Common myeloid progenitor, CD34-positive (primary cell): ENCODE data around the gene SCRN1.

Experiments
- CTCF ChIA-PET: fragments of 350-600 bp; sonication (Branson Sonifier 250); formaldehyde crosslinking; loops from one replicate; lab custom pipeline; 2021; ENCODE audit warnings: antibody characterized with exemption; lab: Charles Lee
- POLR2A ChIA-PET: fragments of 350-600 bp; sonication (Branson Sonifier 250); formaldehyde crosslinking; loops from one replicate; lab custom pipeline; 2021; ENCODE audit warnings: antibody characterized with exemption; lab: Charles Lee
- DNase-seq, 3 donors: peaks; one replicate each; pipeline versions ENCODE4 v3.0.0 to v3.0.0-alpha.2; 2013
- H3K27ac ChIP-seq, 2 experiments: 1 replicate in 1 of 2; 2 replicates in 1 of 2; pipeline ENCODE4 v1.7.0; 2013; ENCODE audit warnings: inconsistent platforms in 2 of 2, low read length in 2 of 2, mild to moderate bottlenecking in 2 of 2, low read depth in 1 of 2, moderate library complexity in 1 of 2; ENCODE audit not compliant: severe bottlenecking in 2 of 2, insufficient read depth in 1 of 2, poor library complexity in 1 of 2
- H3K27me3 ChIP-seq, 5 experiments: replicated peaks in 2 of 5; 1 replicate in 3 of 5; 2 replicates in 2 of 5; pipeline versions ENCODE4 v1.6.1 to v1.7.0; 2013; ENCODE audit warnings: low read length in 4 of 5, mild to moderate bottlenecking in 2 of 5, moderate library complexity in 2 of 5, inconsistent platforms in 1 of 5; ENCODE audit not compliant: insufficient read depth in 5 of 5, control insufficient read depth in 4 of 5
- H3K36me3 ChIP-seq, 4 experiments: 1 replicate in 2 of 4; 2 replicates in 2 of 4; pipeline versions ENCODE4 v1.6.1 to v1.7.0; 2013; ENCODE audit warnings: low read length in 3 of 4, control low read depth in 1 of 4, mild to moderate bottlenecking in 1 of 4; ENCODE audit not compliant: control insufficient read depth in 4 of 4, insufficient read depth in 4 of 4
- H3K4me1 ChIP-seq, 4 experiments: 1 replicate in 3 of 4; 2 replicates in 1 of 4; pipeline versions ENCODE4 v1.6.1 to v1.7.1; 2013; ENCODE audit warnings: low read length in 3 of 4, mild to moderate bottlenecking in 3 of 4, control low read depth in 1 of 4, inconsistent platforms in 1 of 4, moderate library complexity in 1 of 4; ENCODE audit not compliant: control insufficient read depth in 4 of 4, insufficient read depth in 4 of 4; ENCODE audit errors: control extremely low read depth in 1 of 4
- H3K4me3 ChIP-seq, 7 experiments: 1 replicate in 4 of 7; 2 replicates in 3 of 7; pipeline versions ENCODE4 v1.5.1 to v1.7.0; 2013; ENCODE audit warnings: mild to moderate bottlenecking in 7 of 7, low read length in 6 of 7, moderate library complexity in 6 of 7, inconsistent platforms in 2 of 7, low read depth in 2 of 7, control low read depth in 1 of 7; ENCODE audit not compliant: insufficient read depth in 4 of 7, control insufficient read depth in 1 of 7; ENCODE audit errors: extremely low read depth in 1 of 7
- H3K9me3 ChIP-seq, 5 experiments: 1 replicate in 4 of 5; 2 replicates in 1 of 5; pipeline versions ENCODE4 v1.6.1 to v1.7.1; 2013; ENCODE audit warnings: low read length in 4 of 5, mild to moderate bottlenecking in 2 of 5, inconsistent platforms in 1 of 5, low read depth in 1 of 5, moderate library complexity in 1 of 5; ENCODE audit not compliant: control insufficient read depth in 4 of 5, insufficient read depth in 2 of 5; ENCODE audit errors: control extremely low read depth in 1 of 5
- WGBS: methylation state at CpG from one replicate; pipeline ENCODE4 v1.1.5; 2013; ENCODE audit not compliant: insufficient coverage; 5-methylcytosine and 5-hydroxymethylcytosine counted together

The SCRN1 gene

DNA sequence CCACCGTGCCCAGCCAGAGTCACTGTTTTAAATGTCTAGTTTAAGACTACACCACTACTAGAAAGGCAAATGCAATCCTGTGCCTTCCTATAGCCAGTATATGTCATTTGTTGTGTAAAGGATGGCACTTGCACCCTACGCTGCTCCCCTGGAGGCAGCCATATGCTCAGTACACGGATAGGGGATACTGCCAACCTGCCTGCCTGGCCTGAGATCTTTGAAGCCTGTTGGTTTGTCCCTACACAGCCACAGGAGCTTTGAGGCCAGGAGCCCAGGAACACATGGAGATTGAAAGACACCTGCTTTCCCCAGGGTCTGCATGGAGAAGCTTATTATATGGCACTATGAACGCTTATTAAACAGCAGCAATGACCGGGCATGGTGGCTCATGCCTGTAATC lies 2.3 kb upstream of the SCRN1 start:
- Histone ChIP-seq H3K27ac (no peak overlapping the region), H3K9me3 (peaks cover 0 to 23% (median 10%) of the 10 kb centered on the region in 5 experiments), H3K36me3 (no peaks in the 10 kb centered on the region), H3K4me3 (no peak overlapping the region), H3K4me1 (peaks cover 10 to 24% (median 23%) of the 10 kb centered on the region in 4 experiments), H3K27me3 (no peaks in the 10 kb centered on the region)
- WGBS = 97% methylated on average over 5 of the region's 5 CpGs
- no peak for DNase-seq
- ChIA-PET POLR2A (no interaction called here), CTCF (interaction anchor here (0.9 kb wide), 1 partner anchor 22 kb away, joined by 3 read pairs; no protein-coding TSS in a partner anchor)

DNA sequence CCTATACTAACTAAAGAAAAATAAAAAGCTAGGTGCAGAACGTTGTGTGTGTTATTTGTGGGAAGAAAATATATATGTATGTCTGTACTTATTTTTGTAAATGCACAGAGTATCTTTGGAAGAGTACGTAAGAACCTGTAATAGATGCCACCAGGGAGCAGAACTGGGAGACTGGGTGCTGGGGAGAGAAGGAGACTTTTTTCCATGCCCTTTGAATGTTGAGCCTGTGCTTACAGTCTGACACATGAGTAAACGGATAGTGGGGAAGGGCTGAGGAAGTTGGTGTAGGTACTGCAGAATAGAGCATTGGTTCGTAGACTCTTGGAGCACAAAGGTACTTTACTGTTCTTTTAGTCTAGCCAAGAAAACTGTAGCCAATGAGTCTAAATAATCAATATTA lies 1.3 kb upstream of the SCRN1 start:
- Histone ChIP-seq H3K27me3 (no peaks in the 10 kb centered on the region), H3K27ac (no peak overlapping the region), H3K4me1 (peaks cover 10 to 31% (median 26%) of the 10 kb centered on the region in 4 experiments), H3K9me3 (peaks cover 0 to 16% (median 7%) of the 10 kb centered on the region in 5 experiments), H3K36me3 (no peaks in the 10 kb centered on the region), H3K4me3 (no peak overlapping the region)
- no peak for DNase-seq
- ChIA-PET POLR2A (no interaction called here), CTCF (no interaction called here)
- WGBS = 100% methylated on average over 2 of the region's 4 CpGs

DNA sequence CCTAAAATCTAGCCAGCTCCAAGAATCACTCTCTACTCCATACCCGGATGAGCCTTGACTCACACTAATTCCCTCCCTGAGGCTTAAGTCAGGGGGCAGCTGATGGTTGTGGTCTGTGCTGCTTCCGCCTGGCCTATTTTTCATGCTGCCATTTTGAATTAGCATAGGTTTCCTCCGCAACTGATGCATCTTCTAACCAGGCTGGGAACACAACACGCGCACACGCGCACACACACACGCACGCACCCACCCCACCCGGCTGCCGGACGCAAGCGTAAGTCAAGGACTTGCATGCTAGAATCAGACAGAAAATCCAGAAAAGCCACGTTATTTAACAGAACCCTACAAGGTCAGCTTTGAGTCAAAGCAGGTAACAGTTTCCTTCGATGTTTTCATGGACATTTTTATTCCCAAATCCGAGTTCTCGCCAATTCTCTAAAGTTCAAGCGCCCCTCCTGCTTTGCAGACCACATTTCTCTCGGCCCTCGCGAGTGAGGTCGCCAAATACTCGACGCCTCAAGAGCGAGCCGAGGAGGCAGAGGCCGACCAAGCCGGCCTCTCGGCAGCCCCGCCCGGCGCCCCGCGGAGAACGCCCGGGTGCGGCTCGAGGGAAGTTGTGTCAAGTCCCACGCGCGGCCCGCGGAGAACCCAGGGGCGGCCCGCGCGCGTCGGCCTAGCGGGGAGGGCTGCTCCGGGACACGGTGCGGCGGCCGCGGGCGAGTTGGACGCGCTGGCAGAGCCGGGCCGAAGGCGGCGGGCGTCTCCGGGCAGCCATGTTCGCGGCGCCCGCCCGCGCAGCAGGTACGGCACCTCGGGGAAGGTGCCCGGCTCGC lies 961 bp downstream of the SCRN1 start:
- Histone ChIP-seq H3K27ac (peak overlapping the region; percentile 58 to 73), H3K4me3 (peak overlapping the region; percentile 84 to 99 (median 88)), H3K27me3 (no peaks in the 10 kb centered on the region), H3K4me1 (peaks cover 10 to 42% (median 34%) of the 10 kb centered on the region in 4 experiments), H3K36me3 (no peaks in the 10 kb centered on the region), H3K9me3 (peaks cover 0 to 10% (median 7%) of the 10 kb centered on the region in 5 experiments)
- ChIA-PET POLR2A (no interaction called here), CTCF (interaction anchor here (0.8 to 1.3 kb wide), 4 partner anchors 16 to 66 kb away, joined by 3 to 4 read pairs (median 3); partner anchors contain the start of gene PLEKHA8)
- WGBS = 0% methylated on average over 66 of the region's 75 CpGs
- DNase-seq = peak; percentile 79 to 87 (median 83)

DNA sequence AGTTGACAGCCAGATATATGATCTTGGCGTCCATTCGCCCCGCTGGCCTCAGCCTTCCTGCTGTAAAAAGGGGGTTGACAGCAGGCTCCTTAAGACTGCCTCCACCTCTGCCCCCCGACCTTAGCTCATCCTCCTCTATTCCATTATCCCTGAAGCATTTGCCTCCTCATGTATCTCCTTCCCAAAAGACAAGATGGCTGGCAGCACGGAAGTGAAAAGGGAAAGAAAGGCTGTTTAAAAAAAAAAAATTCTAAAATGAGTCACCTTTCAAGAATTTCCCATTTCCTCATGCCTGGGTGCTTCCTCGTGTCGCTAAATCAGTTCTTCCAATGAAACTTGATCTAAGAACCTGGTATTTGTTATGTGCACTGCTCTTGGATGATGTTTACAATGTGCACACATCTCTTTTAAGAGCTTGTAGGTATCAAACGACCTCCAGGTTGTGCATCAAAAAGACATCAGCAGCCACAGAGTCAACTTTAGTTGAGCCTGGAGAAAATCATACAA lies 1.7 kb downstream of the SCRN1 start:
- DNase-seq = peak in 1 of 3 donors; percentile 43
- Histone ChIP-seq H3K36me3 (no peaks in the 10 kb centered on the region), H3K4me3 (peak overlapping the region in 6 of 7 experiments; percentile 30 to 92 (median 88)), H3K27me3 (no peaks in the 10 kb centered on the region), H3K9me3 (peaks cover 0 to 6% (median 0%) of the 10 kb centered on the region in 5 experiments), H3K27ac (no peak overlapping the region), H3K4me1 (peaks cover 10 to 42% (median 34%) of the 10 kb centered on the region in 4 experiments)
- CTCF ChIA-PET = interaction anchor here (0.8 to 1.3 kb wide), 3 partner anchors 15 to 66 kb away, joined by 3 to 4 read pairs (median 3); partner anchors contain the start of gene PLEKHA8
- WGBS = 20% methylated on average over 3 of the region's 8 CpGs
- POLR2A ChIA-PET = no interaction called here

DNA sequence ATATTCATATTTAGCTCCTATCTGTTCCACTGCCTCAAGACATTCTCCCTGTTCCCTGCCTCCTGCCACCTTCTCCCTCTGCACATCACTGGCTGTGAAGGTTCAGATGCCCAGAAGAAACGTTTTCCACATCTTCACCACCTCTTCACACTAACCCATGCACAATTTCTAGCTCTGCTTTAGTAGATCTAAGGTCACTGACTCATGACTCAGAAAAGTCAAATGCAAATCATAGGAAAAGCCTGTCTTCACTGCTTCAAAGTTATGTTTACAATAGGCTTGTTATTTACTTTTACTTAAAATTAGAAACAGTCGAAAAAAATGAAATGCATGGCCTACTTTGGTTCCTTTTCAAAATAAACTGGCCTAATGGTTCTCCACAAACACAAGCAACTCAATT lies 2.5 kb downstream of the SCRN1 start:
- CTCF ChIA-PET = interaction anchor here (0.9 to 1.3 kb wide), 3 partner anchors 19 to 65 kb away, joined by 3 to 4 read pairs (median 3); partner anchors contain the start of gene PLEKHA8

DNA sequence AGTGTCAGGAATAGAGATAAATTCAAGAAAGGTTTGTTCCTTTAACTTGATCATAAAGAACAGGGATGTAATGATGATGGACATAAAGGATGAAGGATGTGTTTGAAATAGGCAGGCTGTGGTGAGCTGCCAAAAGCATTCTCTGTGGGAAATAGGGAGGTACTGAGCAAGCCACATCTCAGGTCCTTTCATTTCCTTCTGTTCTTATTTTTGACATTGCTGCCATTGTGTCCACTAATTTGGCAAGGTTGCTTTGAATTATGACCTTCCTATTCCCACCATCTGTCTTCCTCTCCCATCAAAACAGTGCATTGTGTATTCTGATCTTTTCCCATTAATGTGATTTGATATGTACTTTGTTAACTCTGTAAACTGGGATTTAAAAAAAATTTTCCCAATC lies 9.4 kb downstream of the SCRN1 start:
- no peak for DNase-seq
- ChIA-PET POLR2A (no interaction called here), CTCF (interaction anchor here (0.9 kb wide), 1 partner anchor 24 kb away, joined by 3 read pairs; no protein-coding TSS in a partner anchor)

More for the DNA sequence above, 2.5 kb downstream of the SCRN1 start:
- POLR2A ChIA-PET = no interaction called here
- Histone ChIP-seq H3K27me3 (no peaks in the 10 kb centered on the region), H3K9me3 (no peaks in the 10 kb centered on the region), H3K27ac (no peak overlapping the region), H3K4me1 (peaks cover 10 to 42% (median 34%) of the 10 kb centered on the region in 4 experiments), H3K4me3 (peak overlapping the region in 2 of 7 experiments; percentile 88 to 92), H3K36me3 (no peaks in the 10 kb centered on the region)
- 80% methylated on average over 2 of the region's 2 CpGs for WGBS
- DNase-seq = peak in 1 of 3 donors; percentile 33

More for the DNA sequence above, 9.4 kb downstream of the SCRN1 start:
- H3K4me3 ChIP-seq = no peak overlapping the region
- H3K27ac ChIP-seq = no peak overlapping the region
- H3K9me3 ChIP-seq = no peaks in the 10 kb centered on the region
- peaks cover 0 to 7% (median 1%) of the 10 kb centered on the region in 4 experiments for H3K36me3 ChIP-seq
- peaks cover 0 to 23% (median 8%) of the 10 kb centered on the region in 4 experiments for H3K4me1 ChIP-seq
- H3K27me3 ChIP-seq = no peaks in the 10 kb centered on the region
